ENCODE data around the gene CEP19. TPM values are rescaled to one million over a fixed set of nuclear protein-coding genes. Genes with fewer than 3 reads are reported as not detected.

Gene CEP19
- total RNA-seq, 4 donors from 2014 or later, result 0.62 to 4.1 (median 1.4) TPM

- in situ Hi-C loops (cut with MboI; ENCODE audit: low sequenced_read_pairs in 4 of 4), result no loop called here
- ATAC-seq, result no peak
- H3K9me3 ChIP-seq, result no peaks in the 10 kb centered on the region
- no peak overlapping the region for H3K4me3 ChIP-seq
- no peaks in the 10 kb centered on the region for H3K36me3 ChIP-seq
- peaks cover 5 to 8% of the 10 kb centered on the region in 2 donors for H3K4me1 ChIP-seq
- no peaks in the 10 kb centered on the region for H3K27me3 ChIP-seq
- H3K27ac ChIP-seq, result no peak overlapping the region
- DNase-seq, result no peak
- TF ChIP-seq CTCF (IDR thresholded peaks at IDR 0.05 in 4 of 5, conservative IDR thresholded peaks at IDR 0.05 in 1 of 5) (no peak), POLR2A (IDR thresholded peaks at IDR 0.05) (no peak)
- intact Hi-C loops (cut with DNase I; ENCODE audit: low total_unique reads), result no loop called here
Measured at GRCh38 chr3:196707566-196707965, 4.5 kb downstream of the CEP19 start.

GRCh38 chr3:196706731-196707130 lies 5.3 kb downstream of the CEP19 start:
- H3K4me1 ChIP-seq, result peaks cover 5 to 8% of the 10 kb centered on the region in 2 donors
- intact Hi-C loops (cut with DNase I; ENCODE audit: low total_unique reads), result no loop called here
- ATAC-seq (no peak), DNase-seq (no peak)
- no peak for TF ChIP-seq POLR2A (IDR thresholded peaks at IDR 0.05)
- H3K4me3 ChIP-seq, result no peak overlapping the region
- H3K36me3 ChIP-seq, result no peaks in the 10 kb centered on the region
- H3K27me3 ChIP-seq, result no peaks in the 10 kb centered on the region
- H3K9me3 ChIP-seq, result no peaks in the 10 kb centered on the region
- no peak overlapping the region for H3K27ac ChIP-seq
- in situ Hi-C loops (cut with MboI; ENCODE audit: low sequenced_read_pairs in 4 of 4), result no loop called here

- no peaks in the 10 kb centered on the region for H3K27me3 ChIP-seq
- H3K27ac ChIP-seq, result no peak overlapping the region
- in situ Hi-C loops (cut with MboI; ENCODE audit: low sequenced_read_pairs in 4 of 4), result no loop called here
- H3K4me1 ChIP-seq, result peaks cover 4% of the 10 kb centered on the region in 2 donors
- no peaks in the 10 kb centered on the region for H3K36me3 ChIP-seq
- DNase-seq (no peak), ATAC-seq (no peak)
- no peaks in the 10 kb centered on the region for H3K9me3 ChIP-seq
- intact Hi-C loops (cut with DNase I; ENCODE audit: low total_unique reads), result no loop called here
- no peak overlapping the region for H3K4me3 ChIP-seq
- no peak for TF ChIP-seq CTCF (IDR thresholded peaks at IDR 0.05 in 4 of 5, conservative IDR thresholded peaks at IDR 0.05 in 1 of 5)
- no peak for TF ChIP-seq POLR2A (IDR thresholded peaks at IDR 0.05)
Measured at GRCh38 chr3:196706327-196706726, 5.7 kb downstream of the CEP19 start.

- Histone ChIP-seq H3K4me1 (no peaks in the 10 kb centered on the region), H3K4me3 (no peak overlapping the region), H3K36me3 (no peaks in the 10 kb centered on the region), H3K27ac (no peak overlapping the region), H3K27me3 (no peaks in the 10 kb centered on the region), H3K9me3 (no peaks in the 10 kb centered on the region)
- TF ChIP-seq POLR2A (IDR thresholded peaks at IDR 0.05), result no peak
- no peak for TF ChIP-seq CTCF (IDR thresholded peaks at IDR 0.05 in 4 of 5, conservative IDR thresholded peaks at IDR 0.05 in 1 of 5)
- DNase-seq (no peak), ATAC-seq (no peak)
- intact Hi-C loops (cut with DNase I; ENCODE audit: low total_unique reads) (no loop called here), in situ Hi-C loops (cut with MboI; ENCODE audit: low sequenced_read_pairs in 4 of 4) (no loop called here)
Measured at GRCh38 chr3:196700801-196701200, 11.2 kb downstream of the CEP19 start.

GRCh38 chr3:196699749-196700148 lies 12.3 kb downstream of the CEP19 start:
- Histone ChIP-seq H3K4me3 (no peak overlapping the region), H3K36me3 (no peaks in the 10 kb centered on the region), H3K4me1 (no peaks in the 10 kb centered on the region), H3K27ac (no peak overlapping the region), H3K9me3 (no peaks in the 10 kb centered on the region), H3K27me3 (no peaks in the 10 kb centered on the region)
- DNase-seq, result no peak
- intact Hi-C loops (cut with DNase I; ENCODE audit: low total_unique reads) (no loop called here), in situ Hi-C loops (cut with MboI; ENCODE audit: low sequenced_read_pairs in 4 of 4) (no loop called here)
- TF ChIP-seq POLR2A (IDR thresholded peaks at IDR 0.05) (no peak), CTCF (IDR thresholded peaks at IDR 0.05 in 4 of 5, conservative IDR thresholded peaks at IDR 0.05 in 1 of 5) (no peak)
- ATAC-seq, result no peak

All from gastrocnemius medialis (tissue), 4 donors.